AG09309 (cell line): ENCODE measurements around the gene PPFIBP2.

Experiments
- DNase-seq: peaks from one replicate; pipeline ENCODE4 v3.0.0-alpha.2; 2010; ENCODE audit warnings: low read depth
- H3K4me3 ChIP-seq: 2 replicates; pipeline ENCODE4 v1.5.1; 2011; ENCODE audit warnings: mild to moderate bottlenecking, low read depth, low read length, moderate library complexity; ENCODE audit not compliant: control insufficient read depth
- TF ChIP-seq, protein P1 (sequence below): IDR thresholded peaks from 2 replicates; pipeline ENCODE4 v1.5.1; 2011; ENCODE audit warnings: mild to moderate bottlenecking, low read depth, low read length, inconsistent platforms; ENCODE audit not compliant: insufficient read depth, control insufficient read depth; ENCODE audit errors: missing control alignments

Gene PPFIBP2

GRCh38 chr11:7534042-7534378 lies 20.2 kb downstream of the PPFIBP2 start:
- H3K4me3 ChIP-seq: no peak overlapping the region
- DNase-seq: no peak
- TF ChIP-seq, protein P1, sequence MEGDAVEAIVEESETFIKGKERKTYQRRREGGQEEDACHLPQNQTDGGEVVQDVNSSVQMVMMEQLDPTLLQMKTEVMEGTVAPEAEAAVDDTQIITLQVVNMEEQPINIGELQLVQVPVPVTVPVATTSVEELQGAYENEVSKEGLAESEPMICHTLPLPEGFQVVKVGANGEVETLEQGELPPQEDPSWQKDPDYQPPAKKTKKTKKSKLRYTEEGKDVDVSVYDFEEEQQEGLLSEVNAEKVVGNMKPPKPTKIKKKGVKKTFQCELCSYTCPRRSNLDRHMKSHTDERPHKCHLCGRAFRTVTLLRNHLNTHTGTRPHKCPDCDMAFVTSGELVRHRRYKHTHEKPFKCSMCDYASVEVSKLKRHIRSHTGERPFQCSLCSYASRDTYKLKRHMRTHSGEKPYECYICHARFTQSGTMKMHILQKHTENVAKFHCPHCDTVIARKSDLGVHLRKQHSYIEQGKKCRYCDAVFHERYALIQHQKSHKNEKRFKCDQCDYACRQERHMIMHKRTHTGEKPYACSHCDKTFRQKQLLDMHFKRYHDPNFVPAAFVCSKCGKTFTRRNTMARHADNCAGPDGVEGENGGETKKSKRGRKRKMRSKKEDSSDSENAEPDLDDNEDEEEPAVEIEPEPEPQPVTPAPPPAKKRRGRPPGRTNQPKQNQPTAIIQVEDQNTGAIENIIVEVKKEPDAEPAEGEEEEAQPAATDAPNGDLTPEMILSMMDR: no peak

- H3K4me3 ChIP-seq: no peak overlapping the region
- TF ChIP-seq, protein P1: peak; percentile 11
These were observed 22.3 kb downstream of the PPFIBP2 start for GRCh38 chr11:7536100-7536499.

DNA sequence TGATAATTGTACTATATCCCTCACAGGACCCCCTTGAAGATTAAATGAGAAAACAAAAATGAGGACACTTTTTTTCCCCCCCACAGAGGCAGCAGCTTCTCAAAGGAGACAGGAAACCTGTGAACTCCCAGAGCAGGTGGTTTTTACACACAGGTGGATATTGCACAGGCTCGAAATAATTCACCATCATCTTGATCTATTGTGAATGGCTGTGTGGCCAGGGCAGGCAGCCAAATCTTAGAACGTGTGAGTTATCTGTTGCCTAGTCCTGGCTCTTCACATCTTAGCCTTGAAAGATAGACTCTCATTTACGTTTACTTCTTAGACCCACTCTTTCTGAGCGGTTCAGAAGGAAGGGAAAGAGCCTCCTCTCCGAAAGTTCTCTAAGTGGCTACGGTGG lies 23.5 kb downstream of the PPFIBP2 start:
- TF ChIP-seq, protein P1: no peak
- DNase-seq: no peak
- no peak overlapping the region for H3K4me3 ChIP-seq

More at GRCh38 chr11:7536100-7536499, 22.3 kb downstream of the PPFIBP2 start:
- no peak for DNase-seq

DNA sequence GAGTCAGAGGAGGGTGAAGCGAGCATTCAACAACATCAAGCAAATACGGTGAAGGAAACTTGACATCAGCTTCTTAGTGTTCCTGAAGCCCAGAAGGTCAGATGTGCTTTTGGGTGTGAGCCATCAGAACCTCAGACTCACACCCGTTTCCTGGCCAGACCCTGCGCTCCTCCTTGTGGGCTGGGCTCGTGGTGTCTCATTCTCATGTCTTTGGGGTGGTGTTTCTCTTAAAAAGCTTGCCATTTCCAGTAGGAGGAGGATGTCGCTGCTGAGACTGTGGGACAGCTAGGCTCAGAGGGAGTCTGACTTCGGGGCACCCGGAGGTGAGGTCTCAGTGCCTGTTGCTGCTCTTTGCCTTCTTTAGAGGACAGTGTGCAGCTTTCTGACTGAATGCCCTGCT lies 24.2 kb downstream of the PPFIBP2 start:
- DNase-seq: no peak
- TF ChIP-seq, protein P1: no peak
- H3K4me3 ChIP-seq: no peak overlapping the region

DNA sequence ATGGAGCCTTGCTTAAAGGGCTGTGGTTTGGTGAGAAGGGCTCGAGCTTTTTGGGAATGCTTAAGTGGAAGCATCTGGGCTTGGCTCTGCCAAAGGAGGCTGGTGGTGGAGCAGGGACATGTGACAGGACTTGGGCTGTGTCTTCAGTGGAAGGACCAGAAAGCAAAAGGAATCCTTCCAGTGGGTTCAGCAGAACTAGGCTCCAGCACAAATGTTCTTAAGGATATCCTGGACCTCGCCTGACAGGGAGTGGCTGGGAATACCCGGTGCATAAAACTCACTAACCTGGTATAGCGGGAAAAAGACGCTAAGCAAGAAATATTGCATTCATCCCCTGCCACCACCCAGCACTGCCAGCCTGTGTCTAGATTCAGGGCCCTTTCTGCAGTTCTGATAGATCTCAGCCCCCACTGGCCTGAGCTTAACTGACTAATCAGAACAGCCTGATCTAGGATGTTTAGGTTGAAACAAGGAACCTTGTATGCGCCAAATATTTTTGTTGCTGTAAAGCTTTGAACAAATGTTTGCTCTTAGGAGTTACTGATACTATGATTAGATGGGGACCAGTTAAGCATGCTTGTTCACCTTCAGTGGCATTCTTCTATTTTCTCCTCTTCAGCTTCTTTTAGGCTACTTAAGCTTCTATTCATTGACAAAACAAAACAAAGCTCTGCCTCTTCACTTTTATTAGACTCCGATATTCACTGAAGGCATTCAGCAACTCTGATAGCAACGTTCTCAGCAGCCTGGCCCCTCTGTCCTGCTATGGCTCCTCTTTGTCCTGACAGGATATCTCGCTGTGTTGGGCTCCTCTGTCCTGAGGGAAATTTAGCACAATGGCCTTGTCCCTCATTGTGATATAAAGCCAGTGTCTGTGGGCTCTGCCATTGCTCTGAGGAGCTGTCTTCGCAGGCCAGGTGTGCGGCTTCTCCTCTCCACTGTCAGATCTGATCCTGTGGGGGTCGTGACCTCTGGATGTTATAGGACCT lies 25.0 kb downstream of the PPFIBP2 start:
- no peak overlapping the region for H3K4me3 ChIP-seq
- TF ChIP-seq, protein P1: no peak
- no peak for DNase-seq

DNA sequence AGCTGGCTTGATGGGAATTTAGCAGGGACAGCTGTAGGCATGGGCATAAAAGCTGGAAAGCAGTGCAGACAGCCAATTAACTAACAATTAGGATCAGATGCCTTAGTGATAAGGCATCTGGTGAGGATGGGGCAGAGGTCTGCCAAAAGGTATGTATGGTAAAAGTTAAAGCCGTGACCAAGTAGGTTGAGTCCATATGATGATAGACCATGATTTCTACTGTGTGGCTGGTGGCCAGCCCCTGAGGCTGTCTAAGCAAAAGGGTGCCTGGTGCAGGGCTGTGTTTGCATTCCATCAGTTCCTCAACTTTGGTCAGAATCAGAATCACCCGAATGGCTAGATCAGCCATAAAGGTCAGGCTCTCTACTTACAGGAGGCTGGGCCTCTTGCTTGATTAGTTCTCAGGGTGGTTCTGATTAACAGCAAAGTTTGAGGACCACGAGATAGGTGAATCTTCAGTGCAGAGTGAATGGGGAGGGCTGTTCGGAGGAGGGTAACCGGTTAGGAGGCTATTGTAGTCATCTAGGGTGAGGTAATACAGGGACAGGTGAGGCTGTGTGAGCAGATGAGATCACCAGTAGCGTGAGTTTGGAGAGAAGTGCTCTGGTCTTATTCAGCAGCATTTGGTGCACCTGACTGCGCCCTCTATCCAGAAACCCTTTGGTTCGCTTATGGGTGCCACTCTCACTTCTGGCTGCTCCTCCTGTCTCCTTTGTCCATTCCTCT lies 27.2 kb downstream of the PPFIBP2 start:
- no peak for DNase-seq
- TF ChIP-seq, protein P1: no peak
- no peak overlapping the region for H3K4me3 ChIP-seq
